HEK293T (cell line): ENCODE data around the gene PCK1.

Source experiments
- BHLHE40 ChIP-seq: fragments of 450-650 bp; IDR thresholded peaks from 2 replicates; pipeline ENCODE4 v1.6.1; 2016; ENCODE audit warnings: mild to moderate bottlenecking, moderate library complexity, borderline replicate concordance
- FOXM1 ChIP-seq: fragments of 450-650 bp; IDR thresholded peaks from 2 replicates; pipeline ENCODE4 v1.6.1; 2017; ENCODE audit warnings: mild to moderate bottlenecking, borderline replicate concordance
- LEF1 ChIP-seq: fragments of 450-650 bp; IDR thresholded peaks from 2 replicates; pipeline ENCODE4 v1.6.1; 2017; ENCODE audit warnings: mild to moderate bottlenecking, borderline replicate concordance
- NFRKB ChIP-seq: fragments of 450-650 bp; IDR thresholded peaks from 2 replicates; pipeline ENCODE4 v1.6.1; 2016; ENCODE audit warnings: mild to moderate bottlenecking, moderate library complexity
- PKNOX1 ChIP-seq: fragments of 450-650 bp; IDR thresholded peaks from 2 replicates; pipeline ENCODE4 v1.6.1; 2016
- SP1 ChIP-seq: fragments of 450-650 bp; IDR thresholded peaks from 2 replicates; pipeline ENCODE4 v1.6.1; 2017
- TARDBP ChIP-seq: fragments of 450-650 bp; IDR thresholded peaks from 2 replicates; pipeline ENCODE4 v1.6.1; 2016
- ZNF384 ChIP-seq: fragments of 450-650 bp; IDR thresholded peaks from 2 replicates; pipeline ENCODE4 v1.6.1; 2016

DNA sequence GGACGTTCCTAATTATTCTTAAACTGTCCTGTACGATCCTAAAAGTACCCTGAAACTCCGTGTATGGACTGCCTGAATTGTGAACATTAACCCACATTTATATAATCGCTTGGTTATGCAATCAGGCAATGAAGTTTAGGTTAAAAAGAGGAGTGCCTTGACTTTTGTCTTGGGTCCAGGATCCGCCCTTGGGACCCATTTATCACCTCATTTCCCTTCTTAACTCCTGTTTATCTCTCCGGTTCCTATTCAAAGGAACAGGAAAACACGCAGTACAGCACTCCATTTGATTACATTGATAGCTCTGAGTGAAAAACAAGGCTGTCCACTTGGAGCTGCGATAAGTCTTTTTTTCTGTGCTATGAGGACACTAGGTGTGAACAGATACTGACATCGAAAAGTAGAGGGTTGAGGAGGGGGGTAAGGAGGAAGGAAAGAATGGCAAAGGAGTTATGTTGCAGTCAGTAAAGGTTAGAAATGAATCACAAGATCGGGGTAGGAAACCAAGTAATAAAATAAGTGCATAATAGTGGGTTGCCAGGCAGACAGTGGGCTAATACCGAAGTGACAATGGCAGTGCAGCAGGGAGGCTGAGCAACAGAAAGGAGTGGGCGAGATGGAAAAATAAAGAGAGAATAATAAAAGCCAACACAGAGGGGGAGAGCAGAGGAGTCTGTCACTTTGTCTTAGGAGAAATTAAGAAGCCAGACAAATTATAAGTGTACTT, 15.9 kb upstream of the PCK1 start:
- TF ChIP-seq ZNF384 (no peak), BHLHE40 (no peak), TARDBP (no peak), SP1 (no peak), LEF1 (no peak), NFRKB (no peak), FOXM1 (no peak), PKNOX1 (no peak)
